Gastroesophageal sphincter (tissue), 3 donors: ENCODE measurements around the gene SORCS1.

Experiments
- EP300 ChIP-seq: sonication (generic); formaldehyde crosslinking; IDR thresholded peaks from one replicate; pipeline ENCODE4 v1.6.1; 2017; ENCODE audit warnings: antibody characterized with exemption, mild to moderate bottlenecking
- POLR2A ChIP-seq, 2 donors: fragments of 450-650 bp; IDR thresholded peaks; one replicate each; pipeline ENCODE4 v1.6.1; 2017; ENCODE audit warnings: antibody characterized with exemption in 2 of 2, mild to moderate bottlenecking in 2 of 2, moderate library complexity in 1 of 2
- TF ChIP-seq, protein P1 (sequence below), 4 experiments: fragments of 200-600 bp in 2 of 4; fragments of 450-650 bp in 2 of 4; sonication (generic) in 1 of 4; IDR thresholded peaks; one replicate each; pipeline ENCODE4 v1.5.1; 2017 to 2019; ENCODE audit warnings: antibody characterized with exemption in 4 of 4, mild to moderate bottlenecking in 2 of 4, moderate library complexity in 2 of 4

DNA sequence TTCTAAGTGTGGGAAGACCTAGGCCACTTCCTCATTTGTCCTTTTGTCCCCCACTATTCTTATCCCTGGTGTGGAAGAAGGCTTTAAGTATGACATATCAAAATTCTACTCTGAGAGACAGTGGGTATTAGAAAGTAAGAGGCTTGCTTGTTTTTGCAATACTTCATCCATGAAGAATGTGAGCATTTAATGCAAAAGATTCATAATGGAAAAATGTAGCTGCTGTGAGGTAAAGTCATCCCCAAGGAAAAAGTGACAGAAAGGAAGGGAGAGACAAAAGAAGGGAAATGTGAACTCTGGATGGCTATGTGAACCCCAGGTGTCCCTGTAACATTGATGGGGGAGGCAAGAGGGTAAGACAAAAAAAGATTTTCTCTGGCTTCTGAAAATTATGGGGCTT is 607.5 kb downstream of the SORCS1 start:
- TF ChIP-seq EP300 (no peak), POLR2A (IDR thresholded peaks at IDR 0.05) (no peak)
- TF ChIP-seq, protein P1, sequence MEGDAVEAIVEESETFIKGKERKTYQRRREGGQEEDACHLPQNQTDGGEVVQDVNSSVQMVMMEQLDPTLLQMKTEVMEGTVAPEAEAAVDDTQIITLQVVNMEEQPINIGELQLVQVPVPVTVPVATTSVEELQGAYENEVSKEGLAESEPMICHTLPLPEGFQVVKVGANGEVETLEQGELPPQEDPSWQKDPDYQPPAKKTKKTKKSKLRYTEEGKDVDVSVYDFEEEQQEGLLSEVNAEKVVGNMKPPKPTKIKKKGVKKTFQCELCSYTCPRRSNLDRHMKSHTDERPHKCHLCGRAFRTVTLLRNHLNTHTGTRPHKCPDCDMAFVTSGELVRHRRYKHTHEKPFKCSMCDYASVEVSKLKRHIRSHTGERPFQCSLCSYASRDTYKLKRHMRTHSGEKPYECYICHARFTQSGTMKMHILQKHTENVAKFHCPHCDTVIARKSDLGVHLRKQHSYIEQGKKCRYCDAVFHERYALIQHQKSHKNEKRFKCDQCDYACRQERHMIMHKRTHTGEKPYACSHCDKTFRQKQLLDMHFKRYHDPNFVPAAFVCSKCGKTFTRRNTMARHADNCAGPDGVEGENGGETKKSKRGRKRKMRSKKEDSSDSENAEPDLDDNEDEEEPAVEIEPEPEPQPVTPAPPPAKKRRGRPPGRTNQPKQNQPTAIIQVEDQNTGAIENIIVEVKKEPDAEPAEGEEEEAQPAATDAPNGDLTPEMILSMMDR (IDR thresholded peaks at IDR 0.05) = no peak
